PC-3 (cell line): ENCODE measurements around the gene GTSF1L. TPM values are rescaled to one million over a fixed set of nuclear protein-coding genes. Genes with fewer than 3 reads are reported as not detected.

Experiments used
- total RNA-seq: library from RNA; depleted of rRNA; stranded (reverse); fragments of >200 nt; gene quantifications from 2 replicates; pipeline ENCODE4 v1.2.3, GENCODE V29; 2014; rRNA removed

The GTSF1L gene
- total RNA-seq, 1 experiment from 2014 or later, result not detected

Other genes with a start within 250 kb of the GTSF1L start
- 9.9 and 20.7 TPM in 2 replicates for gene L3MBTL1, start 219.3 kb downstream of the GTSF1L start, total RNA-seq
- gene SGK2, start 168.0 kb downstream of the GTSF1L start, total RNA-seq, result 3.0 and 6.6 TPM in 2 replicates
- gene IFT52, start 136.1 kb downstream of the GTSF1L start, total RNA-seq, result 22.9 and 23.0 TPM in 2 replicates
- gene MYBL2, start 59.9 kb downstream of the GTSF1L start, total RNA-seq, result 95.9 and 103 TPM in 2 replicates
- 0.98 and 1.8 TPM in 2 replicates for gene TOX2, start 187.8 kb upstream of the GTSF1L start, total RNA-seq